Endothelial cell of umbilical vein (primary cell): ENCODE measurements around the gene ITGAE. TPM values are rescaled to one million over a fixed set of nuclear protein-coding genes. Genes with fewer than 3 reads are reported as not detected.

Experiments used
- BruUV-seq: library from RNA; stranded (reverse); fragments of 400-500 nt; replicated peaks from 2 replicates; lab custom pipeline; 2021; lab: Mats Ljungman, UMichigan
- CTCF ChIA-PET: fragments of 300-600, 350-600 bp; sonication (Branson Sonifier 250); formaldehyde crosslinking; loops from one replicate; lab custom pipeline; 2021; ENCODE audit warnings: antibody characterized with exemption, inconsistent platforms; lab: Charles Lee
- POLR2A ChIA-PET: fragments of 300-600, 350-600 bp; sonication (Branson Sonifier 250); formaldehyde crosslinking; loops from one replicate; lab custom pipeline; 2021; ENCODE audit warnings: antibody characterized with exemption, inconsistent platforms; lab: Charles Lee
- DNase-seq: peaks from one replicate; pipeline ENCODE4 v3.0.0-alpha.2; 2011; ENCODE audit warnings: low read depth, low spot score
- FAIRE-seq: peaks from 2 replicates; lab custom pipeline; 2011; peaks lifted over from hg19 to GRCh38; lab: Jason Lieb, UNC
- H2AFZ ChIP-seq: 2 replicates; pipeline ENCODE4 v1.6.0; 2012; ENCODE audit warnings: low read depth, low read length, control low read depth, inconsistent platforms
- H3K27ac ChIP-seq: 2 replicates; pipeline ENCODE4 v1.5.1; 2011; ENCODE audit warnings: low read depth, mild to moderate bottlenecking, control low read depth, low read length, moderate library complexity; ENCODE audit not compliant: insufficient read depth
- H3K27me3 ChIP-seq, 2 experiments: 2 replicates each; pipeline versions ENCODE4 v1.6.0 to v1.6.1; 2011; ENCODE audit warnings: low read length in 2 of 2, mixed read lengths in 1 of 2; ENCODE audit not compliant: control insufficient read depth in 2 of 2, insufficient read depth in 2 of 2
- H3K36me3 ChIP-seq, 2 experiments: 2 replicates in 1 of 2; 3 replicates in 1 of 2; pipeline ENCODE4 v1.5.1; 2011; ENCODE audit warnings: low read length in 2 of 2, mild to moderate bottlenecking in 1 of 2, moderate library complexity in 1 of 2; ENCODE audit not compliant: control insufficient read depth in 2 of 2, insufficient read depth in 2 of 2; ENCODE audit errors: extremely low read depth in 1 of 2
- H3K4me1 ChIP-seq: 3 replicates; pipeline ENCODE4 v1.5.1; 2011; ENCODE audit warnings: mild to moderate bottlenecking, low read length; ENCODE audit not compliant: control insufficient read depth, insufficient read depth; ENCODE audit errors: extremely low read depth
- H3K4me2 ChIP-seq: 2 replicates; pipeline ENCODE4 v1.6.1; 2011; ENCODE audit warnings: low read length, control low read depth, mixed read lengths; ENCODE audit not compliant: insufficient read depth
- H3K4me3 ChIP-seq, 3 experiments: fragments of 200-600 bp in 1 of 3; sonication (generic), shearing (Covaris generic) in 1 of 3; replicated peaks in 1 of 3; 2 replicates each; pipeline ENCODE4 v1.5.1; 2011 to 2016; ENCODE audit warnings: control low read depth in 3 of 3, low read length in 3 of 3, mild to moderate bottlenecking in 2 of 3, inconsistent platforms in 1 of 3, low read depth in 1 of 3, moderate library complexity in 1 of 3; ENCODE audit not compliant: insufficient read depth in 1 of 3
- H3K79me2 ChIP-seq: 2 replicates; pipeline ENCODE4 v1.6.0; 2012; ENCODE audit warnings: low read length, inconsistent platforms; ENCODE audit not compliant: control insufficient read depth, insufficient read depth
- H3K9ac ChIP-seq: replicated peaks from 2 replicates; pipeline ENCODE3; 2011; ENCODE audit warnings: low read length, control low read depth; ENCODE audit not compliant: insufficient read depth; ENCODE audit errors: extremely low read depth
- H3K9me1 ChIP-seq: replicated peaks from 3 replicates; pipeline ENCODE4 v1.6.0; 2011; ENCODE audit warnings: mild to moderate bottlenecking, low read length; ENCODE audit not compliant: control insufficient read depth, insufficient read depth; ENCODE audit errors: extremely low read depth
- H3K9me3 ChIP-seq: replicated peaks from 2 replicates; pipeline ENCODE4 v1.5.1; 2012; ENCODE audit warnings: low read length, inconsistent platforms; ENCODE audit not compliant: control insufficient read depth, insufficient read depth
- H4K20me1 ChIP-seq: replicated peaks from 2 replicates; pipeline ENCODE3; 2011; ENCODE audit warnings: mild to moderate bottlenecking, low read length; ENCODE audit not compliant: control insufficient read depth, insufficient read depth; ENCODE audit errors: extremely low read depth
- CTCF ChIP-seq, 2 donors: IDR thresholded peaks; 1 replicate in 1 of 2; 2 replicates in 1 of 2; pipeline ENCODE4 v1.5.1; 2011; ENCODE audit warnings: low read length in 2 of 2, mild to moderate bottlenecking in 2 of 2, moderate library complexity in 2 of 2, control low read depth in 1 of 2, inconsistent platforms in 1 of 2, low read depth in 1 of 2; ENCODE audit not compliant: insufficient read depth in 1 of 2; ENCODE audit errors: extremely low read depth in 1 of 2
- EZH2 ChIP-seq: IDR thresholded peaks from 2 replicates; pipeline ENCODE4 v1.6.1; 2012; ENCODE audit warnings: borderline replicate concordance, low read depth, mild to moderate bottlenecking, moderate library complexity, low read length, inconsistent platforms; ENCODE audit not compliant: severe bottlenecking
- FOS ChIP-seq: IDR thresholded peaks from 2 replicates; pipeline ENCODE4 v1.6.1; 2011; ENCODE audit warnings: mild to moderate bottlenecking, low read length, moderate library complexity, borderline replicate concordance; ENCODE audit not compliant: insufficient read depth
- GATA2 ChIP-seq: IDR thresholded peaks from 2 replicates; pipeline ENCODE4 v1.7.0; 2011; ENCODE audit warnings: low read depth, mild to moderate bottlenecking, moderate library complexity, mixed read lengths, low read length; ENCODE audit not compliant: insufficient read length, insufficient read depth
- JUN ChIP-seq: IDR thresholded peaks from 2 replicates; pipeline ENCODE4 v1.6.1; 2011; ENCODE audit warnings: borderline replicate concordance, low read depth; ENCODE audit not compliant: insufficient read length, insufficient read depth
- MAX ChIP-seq: IDR thresholded peaks from 2 replicates; pipeline ENCODE4 v1.6.1; 2011; ENCODE audit not compliant: insufficient read depth, insufficient read length
- MYC ChIP-seq: IDR thresholded peaks from one replicate; pipeline ENCODE4 v1.6.1; 2011; ENCODE audit warnings: mild to moderate bottlenecking, low read depth, low read length
- POLR2A ChIP-seq: IDR thresholded peaks from 2 replicates; pipeline ENCODE4 v1.6.1; 2012; ENCODE audit warnings: low read depth, mild to moderate bottlenecking, control low read depth, low read length
- POLR2AphosphoS5 ChIP-seq: IDR thresholded peaks from 2 replicates; pipeline ENCODE4 v1.6.1; 2012; ENCODE audit warnings: low read depth, mild to moderate bottlenecking, control low read depth, low read length, moderate library complexity; ENCODE audit not compliant: insufficient read depth
- dilution Hi-C: fragments of 300-500 bp; cut with MboI; formaldehyde crosslinking; loops from one replicate; pipeline ENCODE4 v1.15.0; 2019; ENCODE audit warnings: low sequenced_read_pairs; ENCODE audit not compliant: extremely low pct_ligation_motif_present
- intact Hi-C: fragments of 100-400 bp; cut with micrococcal nuclease; formaldehyde crosslinking; loops from one replicate; pipeline ENCODE4 v1.10.0; 2022
- polyA plus RNA-seq, 4 experiments: library from polyadenylated mRNA; depleted of rRNA in 3 of 4; stranded (reverse) in 3 of 4; unstranded in 1 of 4; fragments of >200 nt; gene quantifications; 2 replicates each; pipeline versions ENCODE4 v1.2.1 to v1.2.3, GENCODE V29; 2011 to 2012; ENCODE audit warnings: missing spikeins in 1 of 4
- total RNA-seq: library from RNA; stranded (reverse); gene quantifications from 2 replicates; pipeline ENCODE4 v1.2.3, GENCODE V29; 2021

ITGAE gene
- total and polyA plus RNA-seq, 2 donors (not counting 3 experiments of a cell fraction or from before 2014, with no cell fraction given), result 29.6 to 71.6 TPM

GRCh38 chr17:3812771-3813170, 11.8 kb upstream of the ITGAE start:
- Histone ChIP-seq H3K27ac (no peak overlapping the region), H3K4me3 (no peak overlapping the region), H3K27me3 (no peaks in the 10 kb centered on the region), H4K20me1 (no peaks in the 10 kb centered on the region), H3K9ac (no peak overlapping the region), H2AFZ (no peak overlapping the region), H3K36me3 (peaks cover 23 to 31% of the 10 kb centered on the region in 2 experiments), H3K79me2 (no peaks in the 10 kb centered on the region), H3K4me1 (no peaks in the 10 kb centered on the region), H3K9me3 (no peaks in the 10 kb centered on the region), H3K9me1 (no peaks in the 10 kb centered on the region), H3K4me2 (no peak overlapping the region)
- POLR2A ChIA-PET, result no interaction called here
- intact Hi-C loops, result no loop called here
- no TSS peak for BruUV-seq
- TF ChIP-seq MYC, result no peak
- no peak for TF ChIP-seq POLR2AphosphoS5
- no peak for TF ChIP-seq CTCF (IDR thresholded peaks at IDR 0.05; ENCODE audit: extremely low read depth in 1 of 2, insufficient read depth in 1 of 2, low read depth in 1 of 2, low read length in 2 of 2)
- no peak for DNase-seq
- CTCF ChIA-PET, result interaction anchor here (1.6 kb wide), 1 partner anchor 15 kb away, joined by 5 read pairs; no protein-coding TSS in a partner anchor
- FAIRE-seq, result no peak
- dilution Hi-C loops, result no loop called here

GRCh38 chr17:3812284-3812683, 11.3 kb upstream of the ITGAE start:
- Histone ChIP-seq H3K9me1 (no peaks in the 10 kb centered on the region), H3K9me3 (no peaks in the 10 kb centered on the region), H3K4me3 (no peak overlapping the region), H2AFZ (no peak overlapping the region), H3K9ac (no peak overlapping the region), H3K4me2 (no peak overlapping the region), H3K27ac (no peak overlapping the region), H3K79me2 (no peaks in the 10 kb centered on the region), H3K27me3 (no peaks in the 10 kb centered on the region), H3K36me3 (peaks cover 23 to 31% of the 10 kb centered on the region in 2 experiments), H4K20me1 (no peaks in the 10 kb centered on the region), H3K4me1 (no peaks in the 10 kb centered on the region)
- intact Hi-C loops, result no loop called here
- DNase-seq, result no peak
- ChIA-PET CTCF (interaction anchor here (1.6 to 2.9 kb wide), 2 partner anchors 15 to 75 kb away, joined by 5 to 21 read pairs; no protein-coding TSS in a partner anchor), POLR2A (no interaction called here)
- TF ChIP-seq JUN (no peak), MAX (no peak), MYC (no peak), POLR2A (no peak), CTCF (IDR thresholded peaks at IDR 0.05; ENCODE audit: extremely low read depth in 1 of 2, insufficient read depth in 1 of 2, low read depth in 1 of 2, low read length in 2 of 2) (no peak), FOS (no peak), GATA2 (no peak), POLR2AphosphoS5 (no peak), EZH2 (no peak)
- BruUV-seq, result no TSS peak
- dilution Hi-C loops, result no loop called here
- FAIRE-seq, result no peak
